AG10803 (cell line): Measurements from ENCODE around the gene ACTR5.

ENCODE experiments used
- DNase-seq: peaks from one replicate; pipeline ENCODE4 v3.0.0; 2010; ENCODE audit warnings: low read depth
- H3K4me3 ChIP-seq: 2 replicates; pipeline ENCODE4 v1.5.1; 2011; ENCODE audit warnings: mild to moderate bottlenecking, low read length, control low read depth
- TF ChIP-seq, protein P1 (sequence below): conservative IDR thresholded peaks from 2 replicates; pipeline ENCODE4 v1.5.1; 2011; ENCODE audit warnings: mild to moderate bottlenecking, low read length, control low read depth, inconsistent platforms

Gene ACTR5

DNA sequence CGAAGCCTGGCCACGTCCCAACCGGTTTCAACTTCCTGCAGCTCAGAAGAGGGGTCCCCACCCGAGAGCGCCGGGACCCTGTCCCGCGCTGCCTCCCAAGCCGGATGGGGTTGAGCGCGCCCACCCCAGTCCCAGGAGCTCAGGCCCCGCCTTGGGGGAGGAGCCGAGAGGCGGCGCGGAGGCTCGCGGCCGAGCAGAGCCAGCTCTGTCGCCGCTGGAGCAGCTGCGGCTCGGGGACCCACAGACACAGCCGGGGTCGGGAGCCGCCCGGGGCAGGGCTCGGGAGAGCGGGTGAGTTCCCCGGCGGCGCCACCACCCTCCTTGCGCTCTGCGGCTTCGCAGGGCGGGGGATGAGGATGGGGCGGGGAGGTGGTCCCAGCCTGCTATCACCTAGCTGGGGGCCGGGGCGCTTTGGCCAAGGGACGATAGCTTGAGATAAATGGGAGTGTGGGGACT, 57.3 kb downstream of the ACTR5 start, which contains the start of gene PPP1R16B:
Gene PPP1R16B (plus strand): TSS at position 196 of the 456 bp plus-strand sequence. CDS start 30,229 bp downstream, outside the sequence.
- DNase-seq: no peak
- H3K4me3 ChIP-seq: peak within 1 kb of the TSS; percentile 34
- TF ChIP-seq, protein P1, sequence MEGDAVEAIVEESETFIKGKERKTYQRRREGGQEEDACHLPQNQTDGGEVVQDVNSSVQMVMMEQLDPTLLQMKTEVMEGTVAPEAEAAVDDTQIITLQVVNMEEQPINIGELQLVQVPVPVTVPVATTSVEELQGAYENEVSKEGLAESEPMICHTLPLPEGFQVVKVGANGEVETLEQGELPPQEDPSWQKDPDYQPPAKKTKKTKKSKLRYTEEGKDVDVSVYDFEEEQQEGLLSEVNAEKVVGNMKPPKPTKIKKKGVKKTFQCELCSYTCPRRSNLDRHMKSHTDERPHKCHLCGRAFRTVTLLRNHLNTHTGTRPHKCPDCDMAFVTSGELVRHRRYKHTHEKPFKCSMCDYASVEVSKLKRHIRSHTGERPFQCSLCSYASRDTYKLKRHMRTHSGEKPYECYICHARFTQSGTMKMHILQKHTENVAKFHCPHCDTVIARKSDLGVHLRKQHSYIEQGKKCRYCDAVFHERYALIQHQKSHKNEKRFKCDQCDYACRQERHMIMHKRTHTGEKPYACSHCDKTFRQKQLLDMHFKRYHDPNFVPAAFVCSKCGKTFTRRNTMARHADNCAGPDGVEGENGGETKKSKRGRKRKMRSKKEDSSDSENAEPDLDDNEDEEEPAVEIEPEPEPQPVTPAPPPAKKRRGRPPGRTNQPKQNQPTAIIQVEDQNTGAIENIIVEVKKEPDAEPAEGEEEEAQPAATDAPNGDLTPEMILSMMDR: no peak

DNA sequence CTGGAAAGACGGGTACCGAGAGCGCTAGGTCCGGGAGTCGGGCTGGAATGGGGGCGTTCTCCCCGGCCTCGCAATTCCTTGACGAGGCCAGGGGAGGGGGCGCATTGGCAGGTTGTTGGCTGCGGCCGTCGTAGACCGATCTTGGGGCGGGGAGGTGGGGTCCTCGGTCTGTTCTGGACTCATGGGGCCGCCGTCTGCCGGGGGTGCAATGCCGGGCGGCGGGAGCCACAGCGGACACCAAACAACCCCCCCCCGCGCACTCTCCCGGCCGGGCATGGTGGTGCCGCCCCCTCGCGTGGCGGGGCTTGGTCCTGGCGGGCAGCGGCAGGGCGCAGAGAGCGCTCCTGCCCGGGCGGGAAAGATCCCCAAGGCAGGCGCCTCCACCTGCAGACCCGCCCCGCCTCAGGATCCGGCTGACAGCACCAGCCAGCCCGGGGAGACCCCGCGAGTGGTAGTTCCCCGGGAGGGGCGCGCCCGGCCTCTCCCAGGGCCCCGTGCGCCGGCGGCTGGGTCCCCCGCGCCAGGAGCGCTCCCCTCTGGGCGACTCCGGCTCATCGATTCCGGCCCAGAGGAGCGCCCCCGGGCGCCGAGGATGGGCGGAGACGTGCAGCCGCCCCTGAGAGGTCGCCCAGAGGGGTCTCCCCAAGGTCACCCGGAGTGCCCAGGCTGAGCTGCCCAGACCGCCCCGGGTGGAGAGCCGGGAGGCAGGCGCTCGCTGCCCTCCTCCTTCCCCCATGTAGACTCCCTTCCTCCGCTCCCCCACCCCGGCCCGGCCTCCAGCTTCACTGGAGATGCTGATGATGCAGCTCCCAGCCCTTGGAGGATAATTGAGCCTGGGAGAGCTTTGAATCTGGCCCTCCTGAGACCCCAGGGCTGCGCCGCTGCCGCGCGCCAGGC, 57.9 kb downstream of the ACTR5 start:
- no peak for DNase-seq
- TF ChIP-seq, protein P1: no peak
- peak overlapping the region; percentile 34; the same call in 1 of the 2 replicates for H3K4me3 ChIP-seq

DNA sequence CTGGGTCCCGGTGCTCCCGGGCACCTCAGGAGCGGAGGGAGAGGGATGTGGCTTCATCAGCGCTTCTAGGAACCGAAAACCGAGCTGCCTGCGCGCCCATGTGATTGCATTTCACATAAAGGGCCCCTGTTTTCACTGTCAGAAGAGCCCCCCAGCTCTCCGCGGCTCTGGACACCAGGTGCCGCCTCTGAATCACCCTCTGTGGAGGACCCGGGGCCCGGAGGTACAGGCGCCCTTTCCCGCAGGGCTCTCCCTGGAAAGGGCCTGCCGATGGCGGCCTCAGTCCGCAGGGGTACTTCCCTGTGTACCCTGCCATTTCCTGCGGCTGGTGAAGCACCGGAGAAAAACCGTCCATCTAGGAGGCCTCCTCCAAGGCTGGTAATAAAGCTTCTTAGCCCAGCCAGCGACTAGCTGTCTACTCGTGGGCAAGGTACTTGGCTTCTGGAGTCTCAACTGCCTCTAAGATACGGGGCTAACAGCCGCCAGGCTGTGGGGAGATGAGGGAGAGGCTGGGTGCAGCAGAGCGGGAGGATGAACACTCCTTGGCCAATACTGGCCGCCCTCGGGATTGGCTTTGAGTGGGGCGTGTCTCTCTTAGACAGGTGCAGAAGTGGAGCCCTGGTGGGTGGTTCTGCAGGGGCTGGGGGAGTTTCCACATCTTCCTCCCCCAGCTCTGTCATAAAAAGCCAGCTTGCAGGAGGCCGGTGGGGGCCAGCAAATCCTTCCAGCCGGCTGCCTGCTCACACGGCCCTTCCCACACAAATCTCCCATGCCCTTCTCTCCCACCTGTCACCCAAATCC, 58.8 kb downstream of the ACTR5 start:
- TF ChIP-seq, protein P1: no peak
- H3K4me3 ChIP-seq: no peak overlapping the region
- no peak for DNase-seq

DNA sequence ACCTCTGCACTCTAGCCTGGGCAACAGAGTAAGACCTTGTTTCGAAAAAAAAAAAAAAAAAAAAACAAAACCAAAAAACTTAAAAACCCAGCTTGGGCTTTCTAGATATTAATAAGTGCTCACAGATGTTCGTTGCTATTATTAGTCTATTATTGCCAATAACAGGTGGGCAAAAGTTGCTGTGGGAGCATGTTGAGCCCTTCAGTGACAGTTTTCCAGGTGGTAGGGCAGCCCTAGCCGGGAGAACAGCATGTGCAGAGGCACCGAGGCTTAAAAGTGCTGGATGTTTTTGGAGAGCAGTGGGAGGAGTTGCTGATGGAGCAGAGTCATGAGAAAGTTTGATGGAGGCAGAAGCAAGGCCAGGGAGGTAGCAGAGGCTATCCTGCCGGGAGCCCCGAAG, 61.7 kb downstream of the ACTR5 start:
- DNase-seq: no peak
- H3K4me3 ChIP-seq: no peak overlapping the region
- TF ChIP-seq, protein P1: no peak

DNA sequence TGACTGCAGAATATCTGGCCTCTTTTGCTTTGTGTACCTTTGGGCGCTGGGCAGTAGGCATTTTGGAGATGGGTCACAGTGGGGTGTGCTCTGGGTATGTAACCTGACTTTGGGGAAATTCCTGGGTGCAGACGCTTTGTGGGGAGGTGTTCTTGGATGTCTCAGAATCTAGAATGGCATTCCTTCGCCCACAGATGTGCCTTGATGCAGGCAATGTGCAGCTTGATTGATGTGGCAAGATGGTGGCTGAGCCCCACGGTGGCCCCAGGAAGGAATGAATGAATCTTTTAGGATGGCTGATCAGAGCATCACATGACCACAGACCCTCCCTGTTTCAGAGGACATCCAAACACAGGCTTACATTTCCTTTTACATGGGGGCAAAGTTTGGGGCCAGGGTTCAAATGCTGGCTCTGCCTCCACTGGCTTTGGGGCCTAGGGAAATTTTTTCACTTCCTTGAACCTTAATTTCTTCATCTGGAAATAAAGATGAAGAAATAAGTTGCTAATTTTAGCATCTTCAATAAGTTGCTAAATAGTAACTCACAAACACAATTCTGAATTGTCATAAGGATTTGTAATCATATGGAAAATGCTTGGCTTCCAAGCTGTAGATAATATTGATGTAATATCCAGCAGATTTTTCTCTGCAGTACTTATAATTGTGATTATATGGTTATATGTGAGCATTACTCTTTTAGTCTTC, 62.8 kb downstream of the ACTR5 start:
- no peak for DNase-seq
- H3K4me3 ChIP-seq: no peak overlapping the region
- TF ChIP-seq, protein P1: no peak

DNA sequence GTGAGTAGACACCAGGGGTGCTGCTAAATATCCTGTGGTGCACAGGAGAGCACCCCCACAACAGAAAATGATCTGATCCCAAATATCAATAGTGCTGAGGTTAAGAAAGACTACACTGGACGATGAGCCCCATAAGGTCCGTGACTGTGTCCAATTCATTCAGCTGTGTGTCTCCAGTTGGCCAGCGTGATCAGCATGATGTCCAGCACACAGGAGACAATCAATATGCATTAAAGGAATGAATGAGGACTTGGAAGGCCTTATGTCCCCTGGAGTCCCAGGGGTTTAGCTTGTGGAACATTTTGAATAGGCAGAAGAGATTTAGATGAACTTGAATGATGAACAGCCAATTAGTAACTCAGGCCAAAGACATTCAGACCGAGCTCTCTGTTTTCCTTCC, 63.5 kb downstream of the ACTR5 start:
- TF ChIP-seq, protein P1: no peak
- no peak overlapping the region for H3K4me3 ChIP-seq

More for the DNA sequence above, 63.5 kb downstream of the ACTR5 start:
- DNase-seq: no peak
